Midbrain (tissue), 1 donor: ENCODE data around the gene KAZN.

ENCODE experiments used
- DNase-seq: peaks from one replicate; lab custom pipeline; 2025; lab: John Stamatoyannopoulos, UW

Gene KAZN

DNA sequence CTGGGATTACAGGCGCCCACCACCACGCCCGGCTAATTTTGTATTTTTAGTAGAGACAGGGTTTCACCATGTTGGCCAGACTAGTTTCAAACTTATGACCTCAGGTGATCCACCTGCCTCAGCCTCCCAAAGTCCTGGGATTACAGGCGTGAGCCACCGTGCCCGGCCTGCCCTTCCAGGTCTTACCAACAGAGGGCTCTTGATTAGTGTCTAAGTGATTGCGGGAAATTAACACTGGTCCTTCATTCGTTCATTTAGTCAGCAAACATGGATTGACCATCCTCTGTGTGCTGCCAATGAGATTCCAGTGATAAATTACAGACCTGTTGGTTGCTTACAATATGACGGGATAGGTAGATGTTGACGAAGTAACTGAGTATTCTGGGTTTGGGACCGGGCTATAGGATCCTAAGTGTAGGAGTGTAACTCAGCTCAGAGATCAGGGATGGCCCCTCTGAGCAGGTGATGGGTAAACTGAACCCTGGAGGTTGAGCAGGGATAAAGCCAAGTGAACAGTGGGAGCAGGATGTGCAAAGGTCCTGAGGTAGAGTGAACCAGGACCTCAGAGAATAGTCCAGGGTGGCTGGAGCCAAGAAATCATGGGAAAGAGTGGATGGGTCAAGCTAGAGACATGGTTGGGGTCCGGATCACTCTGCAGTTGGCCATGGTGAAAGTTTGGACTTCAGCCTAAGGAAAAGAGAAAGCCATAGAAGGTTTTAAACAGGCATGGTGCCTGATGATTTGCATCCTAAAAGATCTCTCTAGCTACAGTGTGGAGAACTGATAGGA, 171.2 kb downstream of the KAZN start:
- DNase-seq, result no peak

GRCh38 chr1:14773396-14774025, 175.0 kb downstream of the KAZN start:
- DNase-seq, result no peak

DNA sequence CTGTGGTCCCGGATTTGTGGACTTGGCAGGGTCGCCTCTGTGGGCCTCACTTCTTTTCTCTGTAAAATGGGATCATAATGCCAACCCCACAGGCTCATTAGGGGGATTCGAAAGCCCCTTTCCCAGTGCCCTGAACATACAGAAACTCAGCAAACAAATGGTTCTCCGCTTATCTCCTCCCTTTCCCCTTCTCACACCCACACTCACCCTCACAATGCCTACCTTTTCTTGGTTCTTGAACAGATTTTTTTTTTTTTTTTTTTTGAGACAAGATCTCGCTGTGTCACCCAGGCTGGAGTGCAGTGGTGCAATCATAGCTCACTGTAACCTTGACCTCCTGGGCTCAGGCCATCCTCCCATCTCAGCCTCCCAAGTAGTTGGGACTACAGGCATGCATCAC, 175.7 kb downstream of the KAZN start:
- DNase-seq, result no peak

GRCh38 chr1:14774988-14775387, 176.5 kb downstream of the KAZN start:
- DNase-seq, result no peak

DNA sequence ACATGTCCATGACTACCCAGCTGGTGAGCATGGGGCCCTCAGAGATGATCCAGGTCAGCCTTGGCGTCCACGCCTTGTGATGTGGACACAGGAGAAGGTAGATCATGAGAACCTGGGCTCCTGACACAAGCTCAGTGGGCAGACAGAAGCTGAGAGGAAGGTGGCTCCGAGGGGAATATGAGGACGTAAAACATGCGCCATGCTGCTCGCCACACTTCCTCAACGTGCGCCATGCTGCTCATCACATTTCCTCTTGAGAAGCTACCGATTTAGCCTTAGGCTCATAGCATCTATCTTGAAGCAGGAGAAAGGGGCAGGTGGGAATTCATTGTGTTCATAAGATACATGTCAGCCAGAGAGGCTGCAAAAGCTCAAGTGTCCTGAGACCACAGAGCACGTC, 176.9 kb downstream of the KAZN start:
- no peak for DNase-seq

GRCh38 chr1:14777516-14778506, 179.3 kb downstream of the KAZN start:
- no peak for DNase-seq

GRCh38 chr1:14778541-14778897, 180.0 kb downstream of the KAZN start:
- no peak for DNase-seq

GRCh38 chr1:14778898-14779865, 180.7 kb downstream of the KAZN start:
- peak; percentile 28 for DNase-seq

GRCh38 chr1:14780271-14780670, 181.8 kb downstream of the KAZN start:
- no peak for DNase-seq

DNA sequence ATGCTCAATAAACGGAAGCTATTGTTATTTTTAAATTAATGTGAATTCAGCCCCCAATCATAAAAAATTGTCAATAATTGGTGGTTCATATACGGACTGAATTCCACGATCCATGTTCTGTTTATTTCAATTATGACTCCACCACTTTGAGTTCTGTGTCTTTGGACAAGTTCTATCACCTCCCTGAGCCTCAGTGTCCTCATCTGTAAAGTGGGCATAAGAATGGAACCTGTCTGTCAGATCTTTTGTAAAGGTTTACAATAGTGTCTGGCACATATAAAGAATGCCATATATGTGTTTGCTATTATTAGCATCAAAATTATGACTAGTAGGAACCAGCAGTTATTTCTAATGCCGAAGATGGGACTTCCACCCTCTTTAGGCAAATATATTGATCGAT, 183.3 kb downstream of the KAZN start:
- DNase-seq, result no peak

GRCh38 chr1:14782741-14783591, 184.5 kb downstream of the KAZN start:
- DNase-seq, result no peak

GRCh38 chr1:14783592-14783886, 185.1 kb downstream of the KAZN start:
- DNase-seq, result no peak

GRCh38 chr1:14784790-14785773, 186.6 kb downstream of the KAZN start:
- DNase-seq, result no peak

GRCh38 chr1:14786109-14786675, 187.7 kb downstream of the KAZN start:
- DNase-seq, result no peak

- DNase-seq, result no peak
Observed at GRCh38 chr1:14786681-14787080, 188.2 kb downstream of the KAZN start.

DNA sequence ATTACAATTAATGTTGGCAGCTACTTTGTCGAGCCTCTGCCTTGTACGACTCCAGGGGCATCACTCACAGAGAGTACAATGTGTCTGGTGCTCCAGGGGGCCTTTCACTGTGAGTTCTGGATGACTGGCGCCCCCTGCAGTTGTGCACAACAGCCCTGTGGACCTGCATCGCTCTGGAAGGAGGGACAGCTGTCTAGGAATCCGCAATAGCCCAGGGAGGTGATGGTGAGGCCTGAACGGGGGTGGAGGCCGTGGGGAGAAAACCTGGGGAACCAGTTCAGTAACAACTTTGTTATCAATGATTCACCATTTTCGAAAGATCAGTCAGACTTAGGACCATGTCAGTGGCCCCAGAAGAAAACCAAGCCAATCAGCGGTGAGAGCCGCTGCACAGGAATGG, 189.1 kb downstream of the KAZN start:
- no peak for DNase-seq

DNA sequence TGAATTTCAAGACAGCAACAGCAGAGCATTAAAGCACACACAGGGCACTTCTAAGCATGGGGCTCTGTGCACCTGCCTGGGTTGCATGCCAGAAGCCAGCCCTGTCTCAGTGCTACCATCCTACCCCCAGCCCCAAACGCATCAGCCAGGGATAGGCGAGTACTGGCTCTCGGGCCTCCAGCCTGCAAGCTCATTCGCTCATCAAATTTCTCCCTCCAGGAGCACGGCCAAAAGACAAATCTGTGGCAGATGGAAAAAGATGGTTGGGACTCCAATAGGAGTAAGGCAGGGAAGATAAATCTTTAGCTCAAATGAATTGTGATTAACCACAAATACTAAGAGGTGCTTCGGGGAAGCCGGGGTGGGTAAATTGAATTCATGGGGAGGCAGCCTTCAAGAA, 189.6 kb downstream of the KAZN start:
- DNase-seq, result no peak

GRCh38 chr1:14790982-14791381, 192.5 kb downstream of the KAZN start:
- no peak for DNase-seq

DNA sequence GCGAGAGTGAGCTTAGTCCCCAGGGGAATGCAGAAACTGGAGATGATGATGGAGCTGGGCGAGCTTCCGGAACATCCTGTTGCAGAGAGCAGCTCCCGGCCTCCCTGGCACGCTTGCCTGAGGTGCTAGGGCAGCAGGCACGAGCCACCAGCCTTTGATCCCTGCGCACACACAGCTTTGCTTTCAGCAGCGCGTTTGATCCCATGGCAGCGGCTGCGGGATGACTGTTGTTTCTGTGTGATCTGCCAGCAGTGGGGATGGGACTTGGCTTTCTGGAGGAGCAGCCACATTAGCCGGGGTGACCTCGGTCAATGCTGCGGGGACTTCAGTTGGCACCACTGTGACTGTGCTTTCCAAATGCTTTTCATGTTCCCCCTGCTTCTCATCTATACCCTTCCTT, 193.2 kb downstream of the KAZN start:
- DNase-seq, result no peak
